CD1c-positive myeloid dendritic cell (primary cell): ENCODE results near the gene SPO11.

Source experiments
- DNase-seq: peaks from one replicate; pipeline ENCODE4 v3.0.0-alpha.2; 2016; ENCODE audit errors: extremely low spot score

The SPO11 gene

GRCh38 chr20:57310821-57311514, 18.6 kb upstream of the SPO11 start:
- no peak for DNase-seq

- no peak for DNase-seq
Observed at GRCh38 chr20:57312138-57312537, 17.5 kb upstream of the SPO11 start.

- no peak for DNase-seq
Observed at GRCh38 chr20:57313230-57313629, 16.4 kb upstream of the SPO11 start.

- no peak for DNase-seq
Observed at GRCh38 chr20:57313951-57314350, 15.7 kb upstream of the SPO11 start.

- DNase-seq: no peak
Observed at GRCh38 chr20:57315083-57315975, 14.3 kb upstream of the SPO11 start.

- no peak for DNase-seq
Observed at GRCh38 chr20:57315976-57316480, 13.6 kb upstream of the SPO11 start.

GRCh38 chr20:57316795-57317201, 12.8 kb upstream of the SPO11 start:
- DNase-seq: no peak

GRCh38 chr20:57317316-57317788, 12.3 kb upstream of the SPO11 start:
- DNase-seq: no peak

GRCh38 chr20:57317789-57318371, 11.7 kb upstream of the SPO11 start:
- no peak for DNase-seq

GRCh38 chr20:57319584-57319983, 10.0 kb upstream of the SPO11 start:
- no peak for DNase-seq

GRCh38 chr20:57320358-57320757, 9.2 kb upstream of the SPO11 start:
- DNase-seq: no peak

GRCh38 chr20:57321142-57321541, 8.5 kb upstream of the SPO11 start:
- DNase-seq: no peak

GRCh38 chr20:57322476-57322875, 7.1 kb upstream of the SPO11 start:
- no peak for DNase-seq

- no peak for DNase-seq
Observed at GRCh38 chr20:57323034-57323433, 6.6 kb upstream of the SPO11 start.

GRCh38 chr20:57325632-57326356, 3.8 kb upstream of the SPO11 start:
- DNase-seq: no peak

GRCh38 chr20:57326667-57327455, 2.7 kb upstream of the SPO11 start:
- DNase-seq: no peak

- no peak for DNase-seq
Observed at GRCh38 chr20:57327820-57328219, 1.8 kb upstream of the SPO11 start.

GRCh38 chr20:57330998-57331397, 1.4 kb downstream of the SPO11 start:
- no peak for DNase-seq

GRCh38 chr20:57332105-57333089, 2.8 kb downstream of the SPO11 start:
- no peak for DNase-seq

- no peak for DNase-seq
Observed at GRCh38 chr20:57335392-57335791, 5.8 kb downstream of the SPO11 start.
